Esophagus squamous epithelium (tissue), 5 donors: ENCODE measurements around the gene CPLX1. TPM values are rescaled to one million over a fixed set of nuclear protein-coding genes. Genes with fewer than 3 reads are reported as not detected.

Experiments used
- DNase-seq: peaks from one replicate; lab custom pipeline; 2025; lab: John Stamatoyannopoulos, UW
- H3K27ac ChIP-seq, 4 donors: fragments of 200-600 bp; sonication (generic); one replicate each; pipeline ENCODE4 v1.5.1; 2016 to 2019; ENCODE audit warnings: mild to moderate bottlenecking in 1 of 4
- H3K27me3 ChIP-seq, 4 donors: fragments of 200-600 bp; sonication (generic); 1 replicate in 3 of 4; 2 replicates in 1 of 4; pipeline versions ENCODE4 v1.5.1 to v1.6.0; 2017 to 2021; ENCODE audit warnings: antibody characterized with exemption in 1 of 4
- H3K36me3 ChIP-seq, 3 donors: fragments of 200-600 bp; sonication (generic); one replicate each; pipeline ENCODE4 v1.5.1; 2016 to 2019
- H3K4me1 ChIP-seq, 3 donors: fragments of 200-600 bp; sonication (generic); one replicate each; pipeline ENCODE4 v1.5.1; 2017 to 2019
- H3K4me3 ChIP-seq, 4 donors: fragments of 200-600 bp; sonication (generic); 1 replicate in 3 of 4; 2 replicates in 1 of 4; pipeline ENCODE4 v1.5.1; 2016 to 2019; ENCODE audit warnings: mild to moderate bottlenecking in 2 of 4, moderate library complexity in 1 of 4
- H3K9me3 ChIP-seq, 3 donors: fragments of 200-600 bp; sonication (generic); one replicate each; pipeline ENCODE4 v1.5.1; 2016 to 2019
- POLR2A ChIP-seq, 4 donors: fragments of 450-650 bp; IDR thresholded peaks; one replicate each; pipeline ENCODE4 v1.6.1; 2017; ENCODE audit warnings: antibody characterized with exemption in 4 of 4, mild to moderate bottlenecking in 4 of 4, moderate library complexity in 3 of 4
- WGBS, 2 donors: methylation state at CpG; one replicate each; pipeline ENCODE4 v1.1.5; 2018; 5-methylcytosine and 5-hydroxymethylcytosine counted together
- intact Hi-C: fragments of 100-400 bp; cut with DNase I; formaldehyde crosslinking; loops from one replicate; pipeline ENCODE4 v1.15.0; 2022
- total RNA-seq, 4 donors: library from RNA; depleted of rRNA; stranded (reverse); fragments of >200 nt; gene quantifications; one replicate each; pipeline ENCODE4 v1.1.0, GENCODE V29; 2016
- TF ChIP-seq, protein P1 (sequence below), 6 experiments: fragments of 450-650 bp in 4 of 6; fragments of 200-600 bp in 2 of 6; sonication (generic) in 2 of 6; IDR thresholded peaks; one replicate each; pipeline ENCODE4 v1.5.1; 2016 to 2019; ENCODE audit warnings: antibody characterized with exemption in 6 of 6, mild to moderate bottlenecking in 4 of 6, moderate library complexity in 4 of 6
- donor health status: DM: yes; HTN: yes; CAD: no.

Gene CPLX1
- total RNA-seq, 4 donors from 2014 or later = 0.44 to 0.57 TPM; not detected in 2

DNA sequence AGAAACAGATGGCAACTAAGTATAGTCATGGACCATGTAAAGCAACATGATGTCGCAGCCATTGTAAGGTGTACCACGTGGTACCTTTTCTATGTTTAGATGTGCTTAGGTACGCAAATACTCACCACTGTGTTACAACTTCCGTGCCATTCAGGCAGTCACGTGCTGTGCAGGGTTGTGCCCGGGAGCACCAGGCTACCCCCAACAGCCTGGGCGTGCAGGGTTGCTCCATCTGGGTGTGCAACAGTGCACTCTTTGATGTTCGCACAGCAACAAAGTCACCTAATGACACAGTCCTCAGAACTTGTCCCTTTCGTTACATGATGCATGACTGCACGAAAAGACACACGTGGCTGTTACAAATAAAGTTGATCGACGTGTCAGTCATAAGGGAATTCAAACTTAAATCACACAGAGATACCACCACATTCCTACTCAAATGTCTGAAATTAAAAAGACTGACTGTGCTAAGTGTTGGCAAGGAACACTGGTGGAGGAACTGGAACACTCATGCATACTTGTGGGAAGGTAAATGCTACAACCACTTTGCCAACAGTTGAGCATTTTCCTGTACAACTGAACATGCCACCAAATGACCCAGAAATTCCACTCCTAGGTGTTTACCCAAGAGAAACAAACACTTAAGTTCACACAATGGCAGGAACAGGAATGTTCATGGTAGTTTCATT lies 24.3 kb downstream of the CPLX1 start:
- H3K9me3 ChIP-seq = no peaks in the 10 kb centered on the region
- no peak overlapping the region for H3K27ac ChIP-seq
- WGBS, 2 donors = 87 to 93% methylated on average over 9 to 13 of the region's 13 CpGs
- peaks cover 0 to 26% (median 0%) of the 10 kb centered on the region in 4 donors for H3K27me3 ChIP-seq
- H3K36me3 ChIP-seq = no peaks in the 10 kb centered on the region
- TF ChIP-seq POLR2A (IDR thresholded peaks at IDR 0.05) = no peak
- TF ChIP-seq, protein P1, sequence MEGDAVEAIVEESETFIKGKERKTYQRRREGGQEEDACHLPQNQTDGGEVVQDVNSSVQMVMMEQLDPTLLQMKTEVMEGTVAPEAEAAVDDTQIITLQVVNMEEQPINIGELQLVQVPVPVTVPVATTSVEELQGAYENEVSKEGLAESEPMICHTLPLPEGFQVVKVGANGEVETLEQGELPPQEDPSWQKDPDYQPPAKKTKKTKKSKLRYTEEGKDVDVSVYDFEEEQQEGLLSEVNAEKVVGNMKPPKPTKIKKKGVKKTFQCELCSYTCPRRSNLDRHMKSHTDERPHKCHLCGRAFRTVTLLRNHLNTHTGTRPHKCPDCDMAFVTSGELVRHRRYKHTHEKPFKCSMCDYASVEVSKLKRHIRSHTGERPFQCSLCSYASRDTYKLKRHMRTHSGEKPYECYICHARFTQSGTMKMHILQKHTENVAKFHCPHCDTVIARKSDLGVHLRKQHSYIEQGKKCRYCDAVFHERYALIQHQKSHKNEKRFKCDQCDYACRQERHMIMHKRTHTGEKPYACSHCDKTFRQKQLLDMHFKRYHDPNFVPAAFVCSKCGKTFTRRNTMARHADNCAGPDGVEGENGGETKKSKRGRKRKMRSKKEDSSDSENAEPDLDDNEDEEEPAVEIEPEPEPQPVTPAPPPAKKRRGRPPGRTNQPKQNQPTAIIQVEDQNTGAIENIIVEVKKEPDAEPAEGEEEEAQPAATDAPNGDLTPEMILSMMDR (IDR thresholded peaks at IDR 0.05) = no peak
- intact Hi-C loops = no loop called here
- no peak for DNase-seq
- peaks cover 0 to 9% (median 6%) of the 10 kb centered on the region in 3 donors for H3K4me1 ChIP-seq
- H3K4me3 ChIP-seq = no peak overlapping the region

GRCh38 chr4:797066-797465 lies 28.9 kb downstream of the CPLX1 start:
- H3K27me3 ChIP-seq = peaks cover 14 to 58% (median 23%) of the 10 kb centered on the region in 4 donors
- peaks cover 7 to 44% (median 30%) of the 10 kb centered on the region in 3 donors for H3K4me1 ChIP-seq
- WGBS, 2 donors = 82 to 100% methylated on average over 3 of the region's 4 CpGs
- H3K36me3 ChIP-seq = no peaks in the 10 kb centered on the region
- H3K9me3 ChIP-seq = no peaks in the 10 kb centered on the region
- intact Hi-C loops = no loop called here
- H3K27ac ChIP-seq = no peak overlapping the region
- no peak for DNase-seq
- H3K4me3 ChIP-seq = no peak overlapping the region
- no peak for TF ChIP-seq POLR2A (IDR thresholded peaks at IDR 0.05)
- TF ChIP-seq, protein P1 (IDR thresholded peaks at IDR 0.05) = no peak

DNA sequence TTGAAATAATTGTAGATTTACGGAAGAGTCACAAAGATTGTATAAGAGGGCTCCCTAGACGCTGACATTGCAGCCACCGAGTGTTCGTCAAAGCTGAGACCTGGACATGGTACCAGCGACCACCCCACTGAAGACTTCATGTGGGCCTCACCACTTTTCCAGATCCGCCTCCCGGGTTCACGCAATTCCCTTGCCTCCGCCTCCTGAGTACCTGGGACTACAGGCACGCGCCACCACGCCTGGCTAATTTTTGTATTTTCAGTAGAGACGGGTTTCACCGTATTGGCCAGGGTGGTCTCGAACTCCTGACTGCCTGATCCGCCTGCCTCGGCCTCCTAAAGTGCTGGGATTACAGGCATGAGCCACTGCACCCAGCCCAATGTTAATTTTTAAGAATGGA lies 29.7 kb downstream of the CPLX1 start:
- Histone ChIP-seq H3K36me3 (no peaks in the 10 kb centered on the region), H3K27me3 (peaks cover 14 to 63% (median 29%) of the 10 kb centered on the region in 4 donors), H3K4me1 (peaks cover 12 to 53% (median 33%) of the 10 kb centered on the region in 3 donors), H3K9me3 (no peaks in the 10 kb centered on the region), H3K4me3 (no peak overlapping the region), H3K27ac (no peak overlapping the region)
- WGBS, 2 donors = 92 to 93% methylated on average over 16 to 17 of the region's 17 CpGs
- intact Hi-C loops = no loop called here
- TF ChIP-seq, protein P1 (IDR thresholded peaks at IDR 0.05) = no peak
- TF ChIP-seq POLR2A (IDR thresholded peaks at IDR 0.05) = no peak
- no peak for DNase-seq

- DNase-seq = no peak
- peaks cover 12 to 53% (median 33%) of the 10 kb centered on the region in 3 donors for H3K4me1 ChIP-seq
- intact Hi-C loops = no loop called here
- no peak overlapping the region for H3K27ac ChIP-seq
- TF ChIP-seq, protein P1 (IDR thresholded peaks at IDR 0.05) = no peak
- no peak for TF ChIP-seq POLR2A (IDR thresholded peaks at IDR 0.05)
- H3K36me3 ChIP-seq = no peaks in the 10 kb centered on the region
- H3K4me3 ChIP-seq = peak overlapping the region in 2 of 4 donors; percentile 40 to 64
- peaks cover 14 to 65% (median 29%) of the 10 kb centered on the region in 4 donors for H3K27me3 ChIP-seq
- no peaks in the 10 kb centered on the region for H3K9me3 ChIP-seq
- WGBS, 2 donors = 30 to 43% methylated on average over 1 to 5 of the region's 20 CpGs
Observed at GRCh38 chr4:795726-796119, 30.2 kb downstream of the CPLX1 start.
